Naive thymus-derived CD8-positive, alpha-beta T cell (primary cell): Measurements from ENCODE around the gene SETD3. TPM values are rescaled to one million over a fixed set of nuclear protein-coding genes. Genes with fewer than 3 reads are reported as not detected.

Experiments
- ATAC-seq, 2 donors: fragments of 150-1000 bp; cut with Tn5 transposase in 1 of 2; sonication (Bioruptor Pico), chemical (Tn5 transposase) in 1 of 2; 1 replicate in 1 of 2; 2 replicates in 1 of 2; pipeline ENCODE4 v1.10.0; 2021; ENCODE audit warnings: mild to moderate bottlenecking in 2 of 2, moderate library complexity in 2 of 2
- POLR2A ChIA-PET: fragments of 350-600 bp; sonication (Branson Sonifier 250); formaldehyde crosslinking; loops from one replicate; lab custom pipeline; 2021; ENCODE audit warnings: antibody characterized with exemption; lab: Charles Lee
- DNase-seq, 10 donors: peaks; one replicate each; pipeline versions ENCODE4 v3.0.0 to v3.0.0-alpha.2; 2020 to 2022
- H3K27ac Mint-ChIP-seq, 10 donors: one replicate each; pipeline ENCODE4 v1.8.0; 2020 to 2022; ENCODE audit warnings: mild to moderate bottlenecking in 10 of 10, mixed read lengths in 10 of 10, moderate library complexity in 4 of 10, inconsistent platforms in 1 of 10
- H3K27me3 Mint-ChIP-seq, 5 donors: one replicate each; pipeline ENCODE4 v1.8.0; 2021 to 2022; ENCODE audit warnings: mixed read lengths in 5 of 5
- H3K36me3 Mint-ChIP-seq, 3 donors: one replicate each; pipeline ENCODE4 v1.8.0; 2020 to 2022; ENCODE audit warnings: mixed read lengths in 3 of 3, mild to moderate bottlenecking in 2 of 3, inconsistent platforms in 1 of 3
- H3K4me1 Mint-ChIP-seq, 4 donors: one replicate each; pipeline ENCODE4 v1.8.0; 2021 to 2022; ENCODE audit warnings: mixed read lengths in 4 of 4
- H3K4me3 Mint-ChIP-seq, 10 donors: one replicate each; pipeline ENCODE4 v1.8.0; 2020 to 2022; ENCODE audit warnings: mild to moderate bottlenecking in 10 of 10, mixed read lengths in 10 of 10, moderate library complexity in 6 of 10, inconsistent platforms in 1 of 10
- H3K9me3 Mint-ChIP-seq, 9 donors: one replicate each; pipeline ENCODE4 v1.8.0; 2020 to 2022; ENCODE audit warnings: mixed read lengths in 9 of 9, mild to moderate bottlenecking in 3 of 9, inconsistent platforms in 1 of 9, moderate library complexity in 1 of 9
- polyA plus RNA-seq, 3 donors: library from polyadenylated mRNA; unstranded; fragments of 300-500 nt; fragmentation: Illumina TruSeq; gene quantifications; one replicate each; pipeline ENCODE4 v1.2.3, GENCODE V29; 2021
- total RNA-seq, 8 experiments: library from RNA in 2 of 8; stranded (reverse) in 2 of 8; gene quantifications; one replicate each; pipeline ENCODE4 v1.2.3 and lab custom pipeline; 2021 to 2026

SETD3 gene
- total and polyA plus RNA-seq, 5 experiments from 2014 or later, result 32.2 to 56.8 (median 35.6) TPM

- no peaks in the 10 kb centered on the region for H3K9me3 Mint-ChIP-seq
- no peaks in the 10 kb centered on the region for H3K27me3 Mint-ChIP-seq
- DNase-seq (no peak), ATAC-seq (no peak)
- POLR2A ChIA-PET, result no interaction called here
- peak overlapping the region in 3 of 10 donors; percentile 5 to 33 (median 20) for H3K27ac Mint-ChIP-seq
- H3K36me3 Mint-ChIP-seq, result peaks cover 13 to 88% (median 19%) of the 10 kb centered on the region in 3 donors
- peaks cover 0 to 43% (median 11%) of the 10 kb centered on the region in 4 donors for H3K4me1 Mint-ChIP-seq
- no peak overlapping the region for H3K4me3 Mint-ChIP-seq
Observed at GRCh38 chr14:99461411-99462085, 19.1 kb downstream of the SETD3 start.

- Mint-ChIP-seq H3K4me1 (peaks cover 0 to 37% (median 9%) of the 10 kb centered on the region in 4 donors), H3K4me3 (no peak overlapping the region), H3K9me3 (no peaks in the 10 kb centered on the region), H3K27ac (peak overlapping the region in 1 of 10 donors; percentile 12), H3K27me3 (no peaks in the 10 kb centered on the region), H3K36me3 (peaks cover 14 to 88% (median 21%) of the 10 kb centered on the region in 3 donors)
- POLR2A ChIA-PET, result no interaction called here
- DNase-seq (no peak), ATAC-seq (no peak)
Observed at GRCh38 chr14:99460793-99461192, 19.9 kb downstream of the SETD3 start.

GRCh38 chr14:99459481-99460100 lies 21.1 kb downstream of the SETD3 start:
- no peak overlapping the region for H3K4me3 Mint-ChIP-seq
- no peaks in the 10 kb centered on the region for H3K9me3 Mint-ChIP-seq
- peaks cover 14 to 84% (median 21%) of the 10 kb centered on the region in 3 donors for H3K36me3 Mint-ChIP-seq
- peaks cover 0 to 34% (median 8%) of the 10 kb centered on the region in 4 donors for H3K4me1 Mint-ChIP-seq
- POLR2A ChIA-PET, result no interaction called here
- DNase-seq, result no peak
- peak overlapping the region in 1 of 10 donors; percentile 0 for H3K27ac Mint-ChIP-seq
- no peaks in the 10 kb centered on the region for H3K27me3 Mint-ChIP-seq
- no peak for ATAC-seq

- no peak for DNase-seq
- H3K36me3 Mint-ChIP-seq, result peaks cover 8 to 80% (median 22%) of the 10 kb centered on the region in 3 donors
- H3K9me3 Mint-ChIP-seq, result no peaks in the 10 kb centered on the region
- POLR2A ChIA-PET, result no interaction called here
- no peak overlapping the region for H3K27ac Mint-ChIP-seq
- no peak for ATAC-seq
- no peak overlapping the region for H3K4me3 Mint-ChIP-seq
- no peaks in the 10 kb centered on the region for H3K27me3 Mint-ChIP-seq
- peaks cover 0 to 14% (median 4%) of the 10 kb centered on the region in 4 donors for H3K4me1 Mint-ChIP-seq
Observed at GRCh38 chr14:99454246-99454645, 26.4 kb downstream of the SETD3 start.

GRCh38 chr14:99452968-99453367 lies 27.7 kb downstream of the SETD3 start:
- Mint-ChIP-seq H3K27me3 (no peaks in the 10 kb centered on the region), H3K27ac (peak overlapping the region in 1 of 10 donors; percentile 14), H3K4me3 (no peak overlapping the region), H3K4me1 (peaks cover 0 to 20% (median 4%) of the 10 kb centered on the region in 4 donors), H3K9me3 (no peaks in the 10 kb centered on the region), H3K36me3 (peaks cover 14 to 82% (median 24%) of the 10 kb centered on the region in 3 donors)
- ATAC-seq, result no peak
- POLR2A ChIA-PET, result no interaction called here
- DNase-seq, result no peak

- no peak for ATAC-seq
Observed at GRCh38 chr14:99451234-99451633, 29.4 kb downstream of the SETD3 start.

GRCh38 chr14:99450266-99450665 lies 30.4 kb downstream of the SETD3 start:
- ATAC-seq (no peak), DNase-seq (no peak)
- peaks cover 6 to 88% (median 29%) of the 10 kb centered on the region in 3 donors for H3K36me3 Mint-ChIP-seq
- POLR2A ChIA-PET, result no interaction called here
- H3K9me3 Mint-ChIP-seq, result no peaks in the 10 kb centered on the region
- H3K27ac Mint-ChIP-seq, result no peak overlapping the region
- H3K4me1 Mint-ChIP-seq, result peaks cover 0 to 24% (median 7%) of the 10 kb centered on the region in 4 donors
- H3K4me3 Mint-ChIP-seq, result no peak overlapping the region
- no peaks in the 10 kb centered on the region for H3K27me3 Mint-ChIP-seq

More at GRCh38 chr14:99451234-99451633, 29.4 kb downstream of the SETD3 start:
- Mint-ChIP-seq H3K36me3 (peaks cover 6 to 85% (median 29%) of the 10 kb centered on the region in 3 donors), H3K27ac (no peak overlapping the region), H3K4me3 (no peak overlapping the region), H3K4me1 (peaks cover 0 to 24% (median 5%) of the 10 kb centered on the region in 4 donors), H3K27me3 (no peaks in the 10 kb centered on the region), H3K9me3 (no peaks in the 10 kb centered on the region)
- POLR2A ChIA-PET, result no interaction called here
- DNase-seq, result no peak

- Mint-ChIP-seq H3K36me3 (peaks cover 6 to 94% (median 33%) of the 10 kb centered on the region in 3 donors), H3K9me3 (no peaks in the 10 kb centered on the region), H3K27ac (peak overlapping the region in 3 of 10 donors; percentile 45 to 71 (median 68)), H3K4me3 (no peak overlapping the region), H3K27me3 (no peaks in the 10 kb centered on the region), H3K4me1 (peaks cover 0 to 24% (median 6%) of the 10 kb centered on the region in 4 donors)
- no peak for ATAC-seq
- no peak for DNase-seq
- POLR2A ChIA-PET, result no interaction called here
Observed at GRCh38 chr14:99447739-99448138, 32.9 kb downstream of the SETD3 start.

- Mint-ChIP-seq H3K27me3 (no peaks in the 10 kb centered on the region), H3K9me3 (no peaks in the 10 kb centered on the region), H3K27ac (peak overlapping the region in 3 of 10 donors; percentile 31 to 66 (median 44)), H3K4me1 (peaks cover 6 to 32% (median 16%) of the 10 kb centered on the region in 4 donors), H3K4me3 (no peak overlapping the region), H3K36me3 (peaks cover 6 to 93% (median 30%) of the 10 kb centered on the region in 3 donors)
- POLR2A ChIA-PET, result no interaction called here
- DNase-seq (no peak), ATAC-seq (no peak)
Observed at GRCh38 chr14:99445931-99446330, 34.7 kb downstream of the SETD3 start.

GRCh38 chr14:99441918-99442317 lies 38.7 kb downstream of the SETD3 start:
- ATAC-seq (no peak), DNase-seq (no peak)
- Mint-ChIP-seq H3K9me3 (no peaks in the 10 kb centered on the region), H3K4me3 (peak overlapping the region in 1 of 10 donors; percentile 34), H3K4me1 (peaks cover 25 to 44% (median 34%) of the 10 kb centered on the region in 4 donors), H3K27ac (peak overlapping the region in 5 of 10 donors; percentile 35 to 68 (median 47)), H3K27me3 (no peaks in the 10 kb centered on the region), H3K36me3 (peaks cover 0 to 86% (median 24%) of the 10 kb centered on the region in 3 donors)
- POLR2A ChIA-PET, result no interaction called here

GRCh38 chr14:99441157-99441870 lies 39.3 kb downstream of the SETD3 start:
- Mint-ChIP-seq H3K9me3 (no peaks in the 10 kb centered on the region), H3K36me3 (peaks cover 0 to 83% (median 21%) of the 10 kb centered on the region in 3 donors), H3K27ac (peak overlapping the region in 4 of 10 donors; percentile 25 to 68 (median 49)), H3K4me3 (peak overlapping the region in 1 of 10 donors; percentile 51), H3K27me3 (no peaks in the 10 kb centered on the region), H3K4me1 (peaks cover 24 to 50% (median 40%) of the 10 kb centered on the region in 4 donors)
- no peak for DNase-seq
- no peak for ATAC-seq
- POLR2A ChIA-PET, result no interaction called here

GRCh38 chr14:99440278-99440677 lies 40.4 kb downstream of the SETD3 start:
- no peak for DNase-seq
- POLR2A ChIA-PET, result interaction anchor here (0.7 kb wide), 1 partner anchor 83 kb away, joined by 4 read pairs; no protein-coding TSS in a partner anchor
- peak overlapping the region in 1 of 10 donors; percentile 52 for H3K4me3 Mint-ChIP-seq
- H3K9me3 Mint-ChIP-seq, result no peaks in the 10 kb centered on the region
- peak overlapping the region in 1 of 10 donors; percentile 31 for H3K27ac Mint-ChIP-seq
- peaks cover 27 to 58% (median 51%) of the 10 kb centered on the region in 4 donors for H3K4me1 Mint-ChIP-seq
- peaks cover 0 to 82% (median 23%) of the 10 kb centered on the region in 3 donors for H3K36me3 Mint-ChIP-seq
- no peak for ATAC-seq
- no peaks in the 10 kb centered on the region for H3K27me3 Mint-ChIP-seq
